ENCODE measurements around the gene LYZL4.

The LYZL4 gene, protein sequence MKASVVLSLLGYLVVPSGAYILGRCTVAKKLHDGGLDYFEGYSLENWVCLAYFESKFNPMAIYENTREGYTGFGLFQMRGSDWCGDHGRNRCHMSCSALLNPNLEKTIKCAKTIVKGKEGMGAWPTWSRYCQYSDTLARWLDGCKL

GRCh38 chr3:42410370-42411131 lies at the start of gene LYZL4:
TSS of gene LYZL4 (minus strand) at chr3:42410610. CDS start at chr3:42407251, 3,359 bp downstream.
- H3K79me2 ChIP-seq (ENCODE audit: insufficient read depth, low read depth), result no peaks in the 10 kb centered on the region
- no peak within 1 kb of the TSS for H3K4me3 ChIP-seq (IDR thresholded peaks at IDR 0.05; ENCODE audit: insufficient read depth, low read depth, low read length)
- H3K4me1 ChIP-seq (ENCODE audit: low read depth, poor library complexity, severe bottlenecking), result no peaks in the 10 kb centered on the region
- no peak within 1 kb of the TSS for H3K27ac ChIP-seq
- H4K20me1 ChIP-seq (ENCODE audit: insufficient read depth), result no peaks in the 10 kb centered on the region
- TF ChIP-seq, protein P1, sequence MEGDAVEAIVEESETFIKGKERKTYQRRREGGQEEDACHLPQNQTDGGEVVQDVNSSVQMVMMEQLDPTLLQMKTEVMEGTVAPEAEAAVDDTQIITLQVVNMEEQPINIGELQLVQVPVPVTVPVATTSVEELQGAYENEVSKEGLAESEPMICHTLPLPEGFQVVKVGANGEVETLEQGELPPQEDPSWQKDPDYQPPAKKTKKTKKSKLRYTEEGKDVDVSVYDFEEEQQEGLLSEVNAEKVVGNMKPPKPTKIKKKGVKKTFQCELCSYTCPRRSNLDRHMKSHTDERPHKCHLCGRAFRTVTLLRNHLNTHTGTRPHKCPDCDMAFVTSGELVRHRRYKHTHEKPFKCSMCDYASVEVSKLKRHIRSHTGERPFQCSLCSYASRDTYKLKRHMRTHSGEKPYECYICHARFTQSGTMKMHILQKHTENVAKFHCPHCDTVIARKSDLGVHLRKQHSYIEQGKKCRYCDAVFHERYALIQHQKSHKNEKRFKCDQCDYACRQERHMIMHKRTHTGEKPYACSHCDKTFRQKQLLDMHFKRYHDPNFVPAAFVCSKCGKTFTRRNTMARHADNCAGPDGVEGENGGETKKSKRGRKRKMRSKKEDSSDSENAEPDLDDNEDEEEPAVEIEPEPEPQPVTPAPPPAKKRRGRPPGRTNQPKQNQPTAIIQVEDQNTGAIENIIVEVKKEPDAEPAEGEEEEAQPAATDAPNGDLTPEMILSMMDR (conservative IDR thresholded peaks at IDR 0.05; ENCODE audit: low read depth, low read length), result no peak
- no peak within 1 kb of the TSS for H2AFZ ChIP-seq (ENCODE audit: low read depth)
- no peak within 1 kb of the TSS for H3K4me2 ChIP-seq
- H3K27me3 ChIP-seq (ENCODE audit: insufficient read depth, low read depth), result no peaks in the 10 kb centered on the region
- no peak within 1 kb of the TSS for H3K9ac ChIP-seq
- H3K36me3 ChIP-seq (ENCODE audit: insufficient read depth), result no peaks in the 10 kb centered on the region

- Histone ChIP-seq H3K4me2 (no peak overlapping the region), H3K9ac (no peak overlapping the region), H3K36me3 (ENCODE audit: insufficient read depth) (no peaks in the 10 kb centered on the region), H3K27me3 (ENCODE audit: insufficient read depth, low read depth) (no peaks in the 10 kb centered on the region), H3K4me1 (ENCODE audit: low read depth, poor library complexity, severe bottlenecking) (no peaks in the 10 kb centered on the region), H3K27ac (no peak overlapping the region), H4K20me1 (ENCODE audit: insufficient read depth) (no peaks in the 10 kb centered on the region), H3K79me2 (ENCODE audit: insufficient read depth, low read depth) (no peaks in the 10 kb centered on the region), H3K4me3 (IDR thresholded peaks at IDR 0.05; ENCODE audit: insufficient read depth, low read depth, low read length) (no peak overlapping the region), H2AFZ (ENCODE audit: low read depth) (no peak overlapping the region)
- TF ChIP-seq, protein P1 (conservative IDR thresholded peaks at IDR 0.05; ENCODE audit: low read depth, low read length), result no peak
Observed at GRCh38 chr3:42459151-42459550, 48.7 kb upstream of the LYZL4 start.

DNA sequence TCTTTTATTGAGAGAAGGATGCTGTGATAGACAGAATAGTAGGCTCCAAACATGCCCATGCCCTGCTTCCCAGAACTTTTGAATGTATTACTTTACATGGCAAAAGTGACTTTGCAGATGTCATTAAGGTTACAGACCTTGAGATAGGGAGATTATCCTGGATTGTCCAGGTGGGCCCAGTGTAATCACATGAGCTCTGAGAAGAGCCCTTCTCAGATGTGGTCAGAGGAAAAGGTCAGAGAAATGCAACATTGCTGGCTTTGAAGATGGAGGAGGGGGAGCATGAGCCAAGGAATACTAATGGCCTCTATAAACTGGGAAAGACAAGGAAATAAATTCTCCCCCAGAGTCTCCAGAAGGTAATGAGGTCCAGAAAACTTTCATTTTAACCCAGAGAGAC lies 45.8 kb upstream of the LYZL4 start:
- H3K9ac ChIP-seq, result no peak overlapping the region
- no peak overlapping the region for H2AFZ ChIP-seq (ENCODE audit: low read depth)
- H3K79me2 ChIP-seq (ENCODE audit: insufficient read depth, low read depth), result no peaks in the 10 kb centered on the region
- no peaks in the 10 kb centered on the region for H3K27me3 ChIP-seq (ENCODE audit: insufficient read depth, low read depth)
- H4K20me1 ChIP-seq (ENCODE audit: insufficient read depth), result no peaks in the 10 kb centered on the region
- TF ChIP-seq, protein P1 (conservative IDR thresholded peaks at IDR 0.05; ENCODE audit: low read depth, low read length), result no peak
- H3K27ac ChIP-seq, result no peak overlapping the region
- no peak overlapping the region for H3K4me2 ChIP-seq
- no peaks in the 10 kb centered on the region for H3K36me3 ChIP-seq (ENCODE audit: insufficient read depth)
- no peak overlapping the region for H3K4me3 ChIP-seq (IDR thresholded peaks at IDR 0.05; ENCODE audit: insufficient read depth, low read depth, low read length)
- no peaks in the 10 kb centered on the region for H3K4me1 ChIP-seq (ENCODE audit: low read depth, poor library complexity, severe bottlenecking)

GRCh38 chr3:42451546-42452230 lies 41.3 kb upstream of the LYZL4 start:
- no peaks in the 10 kb centered on the region for H4K20me1 ChIP-seq (ENCODE audit: insufficient read depth)
- H3K4me2 ChIP-seq, result no peak overlapping the region
- no peak overlapping the region for H2AFZ ChIP-seq (ENCODE audit: low read depth)
- H3K4me1 ChIP-seq (ENCODE audit: low read depth, poor library complexity, severe bottlenecking), result no peaks in the 10 kb centered on the region
- no peak overlapping the region for H3K4me3 ChIP-seq (IDR thresholded peaks at IDR 0.05; ENCODE audit: insufficient read depth, low read depth, low read length)
- H3K27me3 ChIP-seq (ENCODE audit: insufficient read depth, low read depth), result no peaks in the 10 kb centered on the region
- no peak overlapping the region for H3K9ac ChIP-seq
- H3K36me3 ChIP-seq (ENCODE audit: insufficient read depth), result no peaks in the 10 kb centered on the region
- H3K27ac ChIP-seq, result no peak overlapping the region
- TF ChIP-seq, protein P1 (conservative IDR thresholded peaks at IDR 0.05; ENCODE audit: low read depth, low read length), result no peak
- H3K79me2 ChIP-seq (ENCODE audit: insufficient read depth, low read depth), result no peaks in the 10 kb centered on the region

Data from KMS-11 (cell line).